ENCODE measurements around the gene CYBB.
"Not testable (repeated sequence)": the region's sequence is repeated elsewhere in the genome, so short reads cannot be mapped to it uniquely, and the experiment has no call there.

The CYBB gene

GRCh38 chrX:37779857-37780256 is at the start of gene CYBB:
TSS of gene CYBB (plus strand) at chrX:37780059. CDS start at chrX:37780078, 19 bp downstream.
- no peak for DNase-seq

GRCh38 chrX:37745354-37745753 is 34.5 kb upstream of the CYBB start:
- DNase-seq, result peak; percentile 34

DNA sequence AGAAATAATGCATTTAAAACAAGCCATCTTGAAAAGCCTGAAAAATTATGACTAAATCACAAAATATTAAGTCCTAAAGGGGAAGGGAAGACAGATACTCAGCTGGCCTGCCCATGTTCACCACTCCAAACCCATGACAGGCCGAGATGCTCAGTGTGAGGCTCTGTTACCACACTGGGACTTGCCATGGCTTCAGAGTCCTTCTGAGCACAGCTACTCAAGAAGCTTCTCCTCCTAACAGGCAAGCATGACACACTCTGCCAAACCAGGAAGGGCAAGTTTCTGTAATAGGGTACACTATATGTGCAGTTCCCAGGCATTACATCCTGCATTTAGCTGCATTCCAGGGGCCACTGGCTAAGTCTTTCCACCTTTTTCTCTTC is 34.0 kb upstream of the CYBB start:
- no peak for DNase-seq

DNA sequence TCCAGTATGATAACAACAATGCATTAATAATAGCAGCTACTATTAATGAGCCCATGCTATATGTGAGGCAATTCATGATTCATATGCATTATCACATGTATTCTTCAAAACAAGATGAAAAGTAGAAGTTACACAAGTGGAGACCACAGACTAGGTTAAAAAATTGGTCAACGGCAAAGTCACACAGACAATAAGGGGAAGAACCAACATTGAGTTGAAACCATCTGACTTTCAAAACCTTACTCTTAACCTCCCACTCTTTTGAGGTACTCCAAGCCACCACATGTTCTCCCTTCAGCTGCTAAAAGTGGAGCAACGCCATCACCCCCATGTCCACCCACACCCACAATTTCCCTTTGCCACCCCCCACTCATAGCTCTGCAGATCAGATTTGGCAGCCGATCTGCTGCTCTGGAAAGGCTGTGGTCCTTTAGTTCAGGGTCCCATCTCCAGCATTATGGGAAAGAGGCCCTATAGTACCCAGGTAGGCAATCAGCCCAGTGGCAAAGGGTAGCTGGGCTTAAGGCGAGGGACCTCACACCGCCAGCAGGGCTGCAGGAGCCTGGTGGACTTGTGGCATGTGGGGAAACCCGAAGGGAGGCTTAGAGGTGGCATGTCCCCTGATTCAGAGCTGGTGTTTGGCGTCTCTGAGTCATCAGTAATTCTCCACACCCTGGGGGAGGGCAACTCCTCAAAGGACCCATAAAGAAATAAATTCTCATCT is 33.5 kb upstream of the CYBB start:
- no peak for DNase-seq

GRCh38 chrX:37746951-37747350 is 32.9 kb upstream of the CYBB start:
- DNase-seq, result no peak

DNA sequence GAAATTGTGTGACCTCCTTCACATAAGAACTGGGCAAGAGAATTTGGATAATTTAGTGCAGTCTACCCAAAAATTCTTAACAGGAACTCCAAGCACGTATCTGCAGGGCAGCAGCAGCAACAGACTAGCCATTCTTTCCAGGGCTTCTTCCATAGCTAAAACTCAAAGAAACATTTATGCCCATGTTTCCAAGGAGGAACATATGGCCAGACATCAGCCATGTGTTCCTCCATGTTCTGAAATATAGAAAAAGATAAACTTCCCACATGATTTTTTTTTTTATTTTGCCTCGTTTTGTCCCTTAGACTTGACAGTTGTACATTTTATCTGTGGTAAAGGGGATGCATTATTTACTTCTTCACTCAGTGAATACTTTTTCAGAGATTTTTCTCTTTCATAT is 27.6 kb upstream of the CYBB start:
- DNase-seq, result no peak

DNA sequence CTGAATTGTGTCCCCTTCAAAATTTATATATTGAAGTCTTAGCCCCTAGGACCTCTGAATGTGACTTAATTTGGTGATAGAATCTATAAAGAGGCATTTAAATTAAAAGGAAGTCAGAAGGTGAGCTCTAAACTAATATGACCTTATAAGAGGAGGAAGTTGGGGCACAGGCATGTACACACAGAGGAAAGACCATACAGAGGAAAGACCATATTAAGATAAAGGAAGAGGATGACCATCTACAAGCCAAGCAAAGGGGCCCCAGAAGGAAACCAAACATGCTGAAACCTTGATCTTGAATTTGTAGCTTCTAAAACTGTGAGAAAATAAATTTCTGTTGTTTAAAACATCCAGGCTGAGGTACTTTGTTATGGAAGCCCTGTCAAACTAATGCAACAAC is 26.9 kb upstream of the CYBB start:
- no peak for DNase-seq

- no peak for DNase-seq
Observed at GRCh38 chrX:37753384-37753783, 26.5 kb upstream of the CYBB start.

DNA sequence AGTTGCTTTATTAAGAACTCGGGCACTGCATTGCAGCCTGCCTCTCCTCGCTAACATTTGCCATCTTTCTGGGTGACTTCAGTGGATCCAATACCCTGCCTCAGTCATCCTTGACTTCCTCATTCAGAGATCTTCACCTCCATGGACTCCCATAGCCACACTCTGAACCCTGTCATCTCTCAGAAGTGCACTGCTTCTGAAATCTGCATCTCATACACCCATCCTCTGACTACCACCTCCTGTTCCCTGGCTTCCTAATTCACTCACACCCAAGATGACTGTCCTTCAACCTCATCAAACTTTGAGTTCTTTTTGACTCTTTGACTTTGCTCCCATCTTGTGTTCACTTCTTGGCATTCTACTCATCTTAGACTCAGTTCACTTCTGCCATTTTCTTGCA is 25.3 kb upstream of the CYBB start:
- no peak for DNase-seq

DNA sequence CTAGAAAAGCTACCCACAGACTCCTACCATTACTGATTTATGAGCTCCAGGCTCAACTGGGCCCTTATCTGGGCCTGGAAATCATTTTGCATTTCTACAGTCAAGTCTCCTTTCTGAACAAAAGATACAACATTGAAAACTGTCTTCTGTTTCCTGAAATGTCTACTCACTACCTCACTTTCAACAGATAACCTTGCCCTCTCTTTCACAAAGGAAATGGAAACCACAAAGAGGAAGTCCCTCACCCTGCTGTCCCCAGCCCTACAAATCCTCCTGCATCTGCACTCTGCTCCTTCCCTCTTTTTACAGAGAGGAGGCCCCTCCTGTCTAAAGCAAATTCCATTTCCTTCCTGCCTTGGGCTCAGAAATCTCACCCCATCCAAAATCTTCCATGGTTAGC is 24.8 kb upstream of the CYBB start:
- no peak for DNase-seq

DNA sequence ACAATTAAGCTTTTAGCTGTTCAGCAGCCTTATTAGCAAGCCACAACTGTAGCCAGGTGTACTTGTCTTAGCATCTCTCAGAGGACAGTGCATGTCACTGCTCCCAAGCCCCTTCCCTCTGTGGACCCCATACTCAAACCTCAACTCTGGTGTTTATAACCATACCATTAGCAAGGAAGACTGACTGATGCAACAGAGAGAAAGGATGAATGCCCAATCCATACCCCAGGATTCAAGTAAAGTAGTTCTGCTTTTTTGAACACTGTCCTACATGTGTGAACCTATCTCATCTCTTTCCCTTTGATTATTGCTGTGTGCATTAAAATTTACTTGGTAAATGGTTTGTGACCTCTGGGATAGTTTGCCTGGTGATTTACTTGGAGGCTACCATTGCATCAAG is 22.8 kb upstream of the CYBB start:
- DNase-seq, result no peak

DNA sequence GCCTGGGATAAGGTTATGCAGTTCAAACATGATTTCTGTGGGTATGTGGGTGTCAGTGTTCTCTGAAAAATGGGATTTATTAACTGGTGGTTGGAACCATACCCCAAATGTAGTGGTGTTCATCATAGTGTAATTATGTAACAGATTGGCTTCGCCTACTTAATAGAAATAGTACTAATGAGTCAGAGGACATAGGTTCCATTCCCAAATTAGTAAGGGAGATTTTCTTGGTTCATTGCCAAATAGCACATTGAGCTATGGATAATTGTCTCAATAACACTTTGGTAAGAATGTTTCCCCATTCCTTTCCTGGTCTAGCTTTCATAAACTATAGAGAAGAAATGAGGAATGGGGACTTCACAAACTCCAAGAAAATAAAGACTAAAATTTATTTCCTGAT is 20.5 kb upstream of the CYBB start:
- no peak for DNase-seq

DNA sequence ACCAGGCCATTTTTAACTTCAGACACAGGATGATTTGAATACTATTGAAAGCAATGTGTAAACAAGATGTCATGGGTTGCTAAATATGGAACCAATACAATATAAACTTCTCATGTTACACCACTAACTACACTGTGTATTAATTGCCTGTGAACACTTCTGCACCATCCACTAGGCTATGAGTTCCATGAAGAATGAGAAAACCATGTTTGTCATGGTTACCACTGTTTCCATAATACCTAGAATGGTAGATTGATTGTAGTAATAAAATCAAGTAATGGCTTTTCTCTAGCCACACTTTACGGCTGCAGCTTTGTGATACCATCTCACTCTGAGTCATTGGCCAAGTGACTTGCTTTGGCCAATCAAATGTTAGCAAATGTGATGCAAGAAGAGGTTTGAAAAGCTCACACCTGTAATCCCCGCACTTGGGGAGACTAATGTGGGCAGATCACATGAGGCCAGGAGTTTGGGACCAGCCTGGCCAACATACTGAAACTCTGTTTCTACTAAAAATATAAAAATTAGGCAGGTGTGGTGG is 19.9 kb upstream of the CYBB start:
- no peak for DNase-seq

DNA sequence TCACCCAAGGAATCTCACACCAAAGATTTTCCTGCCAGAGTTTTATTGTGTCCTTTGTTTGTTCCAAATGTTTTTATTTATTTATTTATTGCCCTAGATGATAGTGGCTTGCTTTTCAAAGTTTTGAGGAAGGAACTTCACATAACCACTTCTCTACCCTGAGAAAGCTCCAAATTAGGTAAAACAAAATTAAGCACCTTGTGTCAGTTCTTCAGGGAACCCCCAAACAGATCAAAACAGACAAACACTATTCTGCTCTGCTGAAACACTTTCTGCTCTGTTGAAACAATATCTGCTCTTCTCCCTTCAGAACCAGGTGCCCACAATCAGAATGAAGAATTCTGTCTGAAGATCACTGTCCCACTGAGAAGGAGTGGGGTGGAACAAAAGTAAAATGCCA is 16.5 kb upstream of the CYBB start:
- DNase-seq, result no peak

- no peak for DNase-seq
Observed at GRCh38 chrX:37765507-37765906, 14.4 kb upstream of the CYBB start.

- no peak for DNase-seq
Observed at GRCh38 chrX:37767430-37767829, 12.4 kb upstream of the CYBB start.

- DNase-seq, result not testable (repeated sequence)
Observed at GRCh38 chrX:37768866-37769265, 11.0 kb upstream of the CYBB start.

GRCh38 chrX:37776283-37776986 is 3.4 kb upstream of the CYBB start:
- no peak for DNase-seq

DNA sequence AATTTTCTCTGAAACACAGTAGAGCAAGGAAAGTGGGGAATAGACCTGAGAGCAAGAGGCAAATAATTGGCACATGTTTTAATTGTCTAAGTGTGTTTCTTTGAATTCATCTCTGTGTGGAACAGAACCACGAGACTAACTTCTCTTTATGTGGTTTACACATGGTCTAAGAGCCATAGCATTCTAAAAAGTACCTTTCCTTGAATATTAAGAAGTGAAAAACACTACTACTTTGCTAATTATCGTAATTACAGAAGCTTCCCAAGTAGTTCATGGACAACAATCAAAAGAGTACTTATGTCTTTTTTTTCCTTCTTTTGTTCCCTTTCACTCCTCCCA is 2.9 kb upstream of the CYBB start:
- no peak for DNase-seq

DNA sequence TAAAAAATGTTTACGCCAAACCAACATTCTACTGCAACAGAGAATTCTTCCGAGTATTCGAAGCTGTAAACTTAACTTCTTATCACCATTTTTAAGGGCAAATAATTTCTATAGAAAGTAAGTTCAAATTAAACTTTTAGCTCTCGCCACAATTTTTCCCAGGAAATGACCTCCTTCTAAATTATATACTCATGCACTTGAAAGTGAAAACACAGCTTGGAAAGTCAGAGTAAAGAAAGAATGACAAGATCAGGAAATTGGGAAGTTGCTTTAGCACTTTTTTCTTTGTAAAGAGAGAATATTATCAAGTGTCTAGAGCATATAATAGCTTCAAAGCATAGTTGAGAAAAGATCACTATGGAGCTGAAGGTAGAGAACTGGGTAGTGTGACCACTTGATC is 1.2 kb downstream of the CYBB start:
- no peak for DNase-seq

DNA sequence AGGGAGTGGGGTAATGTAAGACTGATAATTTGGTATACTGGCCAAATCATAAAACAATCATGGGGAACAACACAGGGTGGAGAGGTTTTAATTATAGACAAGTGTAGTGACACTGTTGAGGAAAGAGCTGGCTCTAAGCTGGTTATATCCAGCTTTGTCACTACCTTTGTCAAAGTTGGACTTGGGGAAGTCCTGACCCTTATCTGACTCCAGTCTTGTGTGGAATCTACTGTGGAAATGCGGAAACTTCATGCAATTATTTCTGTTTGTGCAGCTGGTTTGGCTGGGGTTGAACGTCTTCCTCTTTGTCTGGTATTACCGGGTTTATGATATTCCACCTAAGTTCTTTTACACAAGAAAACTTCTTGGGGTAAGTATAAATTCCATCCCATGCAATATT is 2.0 kb downstream of the CYBB start:
- DNase-seq, result no peak

- DNase-seq, result no peak
Observed at GRCh38 chrX:37782359-37782758, 2.5 kb downstream of the CYBB start.

GRCh38 chrX:37783305-37783704 is 3.4 kb downstream of the CYBB start:
- no peak for DNase-seq

GRCh38 chrX:37785569-37785968 is 5.7 kb downstream of the CYBB start:
- DNase-seq, result no peak
